Choroid plexus epithelial cell (primary cell): ENCODE results near the gene TECPR2.

Source experiments
- DNase-seq: peaks from one replicate; pipeline ENCODE4 v3.0.0-alpha.2; 2010; ENCODE audit warnings: low read depth
- H3K4me3 ChIP-seq: 2 replicates; pipeline ENCODE4 v1.5.1; 2011; ENCODE audit warnings: low read depth, mild to moderate bottlenecking, control low read depth, low read length, moderate library complexity
- TF ChIP-seq, protein P1 (sequence below): conservative IDR thresholded peaks from 2 replicates; pipeline ENCODE4 v1.5.1; 2011; ENCODE audit warnings: low read depth, mild to moderate bottlenecking, control low read depth, inconsistent platforms, low read length, moderate library complexity

The TECPR2 gene

DNA sequence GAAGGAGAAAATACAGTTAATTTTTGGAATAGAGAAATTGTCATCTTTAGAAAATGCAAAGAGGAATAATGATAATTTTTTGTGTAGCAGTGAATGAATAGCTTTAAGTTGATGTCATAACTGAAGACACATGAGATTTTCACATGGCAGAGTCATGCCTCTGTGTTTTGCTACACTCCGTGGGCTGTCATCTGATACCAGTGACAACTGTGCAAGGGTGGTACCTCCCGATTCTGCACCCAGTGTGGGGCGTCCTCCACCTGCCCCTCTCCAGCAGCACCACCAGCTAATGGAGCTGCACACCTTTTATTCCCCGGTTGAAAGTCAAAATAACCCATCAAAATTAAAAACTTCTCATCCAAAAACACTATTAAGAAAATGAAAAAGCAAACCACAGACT, 99.7 kb downstream of the TECPR2 start:
- no peak for DNase-seq
- no peak overlapping the region for H3K4me3 ChIP-seq
- TF ChIP-seq, protein P1, sequence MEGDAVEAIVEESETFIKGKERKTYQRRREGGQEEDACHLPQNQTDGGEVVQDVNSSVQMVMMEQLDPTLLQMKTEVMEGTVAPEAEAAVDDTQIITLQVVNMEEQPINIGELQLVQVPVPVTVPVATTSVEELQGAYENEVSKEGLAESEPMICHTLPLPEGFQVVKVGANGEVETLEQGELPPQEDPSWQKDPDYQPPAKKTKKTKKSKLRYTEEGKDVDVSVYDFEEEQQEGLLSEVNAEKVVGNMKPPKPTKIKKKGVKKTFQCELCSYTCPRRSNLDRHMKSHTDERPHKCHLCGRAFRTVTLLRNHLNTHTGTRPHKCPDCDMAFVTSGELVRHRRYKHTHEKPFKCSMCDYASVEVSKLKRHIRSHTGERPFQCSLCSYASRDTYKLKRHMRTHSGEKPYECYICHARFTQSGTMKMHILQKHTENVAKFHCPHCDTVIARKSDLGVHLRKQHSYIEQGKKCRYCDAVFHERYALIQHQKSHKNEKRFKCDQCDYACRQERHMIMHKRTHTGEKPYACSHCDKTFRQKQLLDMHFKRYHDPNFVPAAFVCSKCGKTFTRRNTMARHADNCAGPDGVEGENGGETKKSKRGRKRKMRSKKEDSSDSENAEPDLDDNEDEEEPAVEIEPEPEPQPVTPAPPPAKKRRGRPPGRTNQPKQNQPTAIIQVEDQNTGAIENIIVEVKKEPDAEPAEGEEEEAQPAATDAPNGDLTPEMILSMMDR, result no peak

DNA sequence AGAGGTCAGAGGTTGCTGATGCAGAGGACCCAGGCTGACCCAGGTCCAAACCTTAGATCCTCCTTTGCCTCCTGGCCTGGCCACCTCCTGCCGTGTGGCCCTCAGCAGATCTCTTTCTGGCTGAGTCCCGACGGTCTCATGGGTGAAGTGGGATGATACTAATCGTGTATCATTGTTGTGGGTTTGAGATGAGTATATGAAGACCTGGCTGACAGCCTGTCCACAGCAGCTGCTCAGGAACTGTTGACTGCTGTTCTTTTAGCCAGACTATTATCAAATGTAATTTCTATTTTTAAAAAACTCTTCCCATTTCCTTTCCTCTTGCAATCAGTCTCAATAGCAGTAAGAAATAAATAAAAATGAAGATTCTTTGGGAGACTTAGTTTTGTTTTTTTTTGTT, 101.3 kb downstream of the TECPR2 start:
- no peak overlapping the region for H3K4me3 ChIP-seq
- TF ChIP-seq, protein P1, result no peak
- no peak for DNase-seq

DNA sequence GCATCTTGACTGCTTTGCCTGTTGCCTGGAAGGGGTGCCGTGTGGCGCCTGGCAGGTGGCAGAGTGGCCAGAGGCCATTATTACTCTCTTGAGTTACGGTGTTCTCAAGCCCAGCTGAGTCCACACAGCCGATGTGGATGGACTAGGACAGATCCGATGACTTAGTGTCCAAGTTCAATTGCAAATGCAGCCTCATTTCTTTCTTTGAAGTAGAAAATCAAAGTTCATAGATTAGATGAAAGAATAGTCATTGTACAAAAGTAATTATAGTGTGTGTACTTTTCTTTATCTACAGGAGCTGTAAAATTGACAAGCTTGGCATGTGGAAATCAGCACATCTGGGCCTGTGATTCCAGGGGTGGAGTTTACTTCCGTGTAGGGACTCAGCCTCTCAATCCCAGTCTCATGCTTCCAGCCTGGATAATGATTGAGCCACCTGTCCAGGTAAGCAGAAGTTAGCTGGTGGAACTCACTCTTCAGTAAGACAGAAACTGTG, 102.2 kb downstream of the TECPR2 start:
- no peak for DNase-seq
- H3K4me3 ChIP-seq, result no peak overlapping the region
- TF ChIP-seq, protein P1, result no peak

DNA sequence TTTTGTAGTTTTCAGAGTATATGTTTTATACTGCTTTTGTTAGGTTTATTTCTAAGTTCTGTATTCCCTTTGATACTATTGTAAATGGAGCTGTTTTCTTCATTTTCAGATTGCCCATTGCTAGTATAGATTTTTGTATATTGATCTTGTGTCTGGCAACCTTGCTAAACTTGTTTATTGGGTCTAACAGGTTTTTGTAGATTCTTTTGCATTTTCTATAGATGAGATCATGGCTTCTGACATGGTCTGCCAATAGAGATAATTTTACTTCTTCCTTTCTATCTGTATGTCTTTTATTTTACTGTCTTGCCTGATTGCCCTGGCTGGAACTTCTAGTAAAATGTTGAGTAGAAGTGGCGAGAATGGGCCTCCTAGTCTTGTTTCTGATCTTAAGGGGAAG, 106.5 kb downstream of the TECPR2 start:
- TF ChIP-seq, protein P1, result no peak
- no peak overlapping the region for H3K4me3 ChIP-seq
- no peak for DNase-seq

DNA sequence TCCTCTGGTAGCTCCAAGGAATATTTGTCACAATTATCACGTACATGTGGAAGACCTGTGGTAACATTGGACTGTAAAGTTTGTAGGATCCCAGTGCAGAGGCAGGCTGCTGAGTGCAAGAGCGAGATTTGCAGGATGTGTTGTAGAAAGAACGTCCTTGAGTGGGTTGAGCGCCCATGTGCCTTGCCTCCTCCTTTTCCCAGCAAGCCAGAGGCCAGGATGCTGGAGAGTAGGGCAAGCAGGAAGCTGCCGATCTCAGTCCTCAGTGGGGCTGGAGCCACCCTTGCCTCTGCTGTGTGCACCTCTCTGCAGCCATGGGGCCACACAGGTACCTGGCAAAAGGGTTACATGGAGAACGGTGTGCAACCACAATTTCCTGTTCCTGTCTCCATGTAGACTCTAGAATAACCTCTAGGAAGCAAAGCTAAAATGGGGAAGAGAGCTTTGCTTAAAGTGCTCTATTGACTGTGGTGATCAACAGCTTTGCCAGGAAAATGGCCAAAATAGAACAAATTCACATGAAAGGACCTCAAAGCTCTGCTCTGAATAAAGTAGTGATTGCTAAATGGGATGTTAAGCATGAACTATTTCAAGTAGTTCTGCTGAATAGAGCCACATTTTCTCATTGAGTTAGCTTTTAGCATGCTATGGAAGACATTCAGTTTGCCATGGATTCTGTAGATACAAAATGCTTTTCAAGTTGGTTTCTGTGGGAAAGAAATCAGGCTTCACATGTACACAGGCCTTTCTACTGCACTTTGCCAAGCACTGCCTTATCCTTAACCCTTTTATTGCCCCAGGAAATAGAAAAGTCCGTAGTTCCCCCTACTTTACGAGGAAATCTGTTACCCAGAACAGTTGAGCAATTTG, 109.4 kb downstream of the TECPR2 start:
- TF ChIP-seq, protein P1, result no peak
- no peak overlapping the region for H3K4me3 ChIP-seq
- DNase-seq, result no peak

DNA sequence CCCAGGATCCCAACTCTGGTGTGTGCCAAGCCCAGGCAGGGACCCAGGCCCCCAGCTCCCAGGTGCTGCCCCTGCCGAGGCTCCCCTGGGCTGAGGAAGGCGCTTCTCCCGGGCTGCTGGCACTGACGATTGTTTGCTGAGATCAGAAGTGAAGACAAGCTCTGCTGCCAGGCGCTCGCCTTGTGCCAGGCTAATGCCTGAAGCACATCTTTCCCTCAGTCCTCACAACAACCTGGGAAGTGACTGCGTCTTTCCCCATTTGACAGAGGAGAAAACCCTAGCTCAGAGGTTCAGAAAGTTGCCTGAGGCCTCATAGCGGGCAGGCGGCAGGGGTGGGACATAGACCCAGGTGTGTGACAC, 110.0 kb downstream of the TECPR2 start:
- no peak overlapping the region for H3K4me3 ChIP-seq
- TF ChIP-seq, protein P1, result no peak

DNA sequence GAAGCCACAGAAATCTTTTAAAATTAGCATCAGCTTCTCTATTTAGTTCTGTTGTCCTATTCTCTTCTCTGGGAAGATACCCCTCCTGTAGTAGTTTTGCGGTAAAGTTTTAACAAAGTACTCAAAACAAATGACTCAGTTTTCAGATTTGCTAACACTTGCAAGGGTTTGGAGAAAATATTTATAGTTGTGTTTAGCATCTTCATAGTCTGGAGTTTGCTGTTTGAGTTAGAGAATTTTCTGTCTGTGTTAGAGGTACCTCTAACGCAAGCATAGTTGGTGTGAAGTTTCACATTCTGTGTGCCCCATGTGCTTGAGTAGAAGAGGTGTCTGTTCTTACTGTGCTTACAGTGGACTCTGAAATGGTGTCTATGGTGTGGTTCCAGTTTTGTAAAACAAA, 110.8 kb downstream of the TECPR2 start:
- H3K4me3 ChIP-seq, result no peak overlapping the region
- no peak for DNase-seq
- TF ChIP-seq, protein P1, result no peak

More for the DNA sequence above, 110.0 kb downstream of the TECPR2 start:
- no peak for DNase-seq
